ENCODE data around the gene FIG4. TPM values are rescaled to one million over a fixed set of nuclear protein-coding genes. Genes with fewer than 3 reads are reported as not detected.

Gene FIG4
- polyA plus RNA-seq, 1 donor from 2014 or later, result 35.4 TPM

- H3F3A ChIP-seq (ENCODE audit: insufficient read depth, low read length, poor library complexity, severe bottlenecking), result no peaks in the 10 kb centered on the region
- H3K4me3 ChIP-seq (ENCODE audit: low read length), result no peak overlapping the region
- no peaks in the 10 kb centered on the region for H3K9me2 ChIP-seq (ENCODE audit: insufficient read depth, low read length)
- H3K4me2 ChIP-seq (ENCODE audit: low read length), result no peak overlapping the region
- no peak overlapping the region for H2AFZ ChIP-seq (ENCODE audit: low read depth, low read length)
- H3K36me3 ChIP-seq (ENCODE audit: insufficient read depth, low read length), result no peaks in the 10 kb centered on the region
- H3K9ac ChIP-seq (ENCODE audit: low read length), result no peak overlapping the region
- no peaks in the 10 kb centered on the region for H4K20me1 ChIP-seq (ENCODE audit: insufficient read depth)
- H3K27me3 ChIP-seq (ENCODE audit: insufficient read depth, low read depth, low read length), result no peaks in the 10 kb centered on the region
- no peaks in the 10 kb centered on the region for H3K79me2 ChIP-seq (replicated peaks; ENCODE audit: insufficient read depth, low read length)
- H3K27ac ChIP-seq (ENCODE audit: low read length), result no peak overlapping the region
- TF ChIP-seq CTCF (IDR thresholded peaks at IDR 0.05; ENCODE audit: poor library complexity, severe bottlenecking), result no peak
- TF ChIP-seq POLR2AphosphoS5 (IDR thresholded peaks at IDR 0.05), result no peak
- no peak for TF ChIP-seq TAF1 (IDR thresholded peaks at IDR 0.05; ENCODE audit: low read depth)
- TF ChIP-seq EZH2 (IDR thresholded peaks at IDR 0.05; ENCODE audit: borderline replicate concordance, insufficient read depth, low read length, poor library complexity, severe bottlenecking), result no peak
- TF ChIP-seq RAD21 (conservative IDR thresholded peaks at IDR 0.05), result no peak
- TF ChIP-seq REST (IDR thresholded peaks at IDR 0.05; ENCODE audit: borderline replicate concordance), result no peak
- no peak for TF ChIP-seq MXI1 (conservative IDR thresholded peaks at IDR 0.05; ENCODE audit: poor library complexity, severe bottlenecking)
- TF ChIP-seq EP300 (conservative IDR thresholded peaks at IDR 0.05; ENCODE audit: poor library complexity, severe bottlenecking), result no peak
- no peak for TF ChIP-seq SMC3 (conservative IDR thresholded peaks at IDR 0.05; ENCODE audit: poor library complexity)
- no peaks in the 10 kb centered on the region for H3K9me3 ChIP-seq (ENCODE audit: low read length)
Observed at GRCh38 chr6:109714166-109714565, 23.1 kb downstream of the FIG4 start.

GRCh38 chr6:109714611-109715010 is 23.5 kb downstream of the FIG4 start:
- no peak overlapping the region for H3K4me2 ChIP-seq (ENCODE audit: low read length)
- no peaks in the 10 kb centered on the region for H3K36me3 ChIP-seq (ENCODE audit: insufficient read depth, low read length)
- H3K27ac ChIP-seq (ENCODE audit: low read length), result no peak overlapping the region
- no peaks in the 10 kb centered on the region for H4K20me1 ChIP-seq (ENCODE audit: insufficient read depth)
- no peak overlapping the region for H3K9ac ChIP-seq (ENCODE audit: low read length)
- H2AFZ ChIP-seq (ENCODE audit: low read depth, low read length), result no peak overlapping the region
- H3K4me3 ChIP-seq (ENCODE audit: low read length), result no peak overlapping the region
- H3F3A ChIP-seq (ENCODE audit: insufficient read depth, low read length, poor library complexity, severe bottlenecking), result no peaks in the 10 kb centered on the region
- no peaks in the 10 kb centered on the region for H3K27me3 ChIP-seq (ENCODE audit: insufficient read depth, low read depth, low read length)
- TF ChIP-seq SMC3 (conservative IDR thresholded peaks at IDR 0.05; ENCODE audit: poor library complexity) (no peak), EP300 (conservative IDR thresholded peaks at IDR 0.05; ENCODE audit: poor library complexity, severe bottlenecking) (no peak), MXI1 (conservative IDR thresholded peaks at IDR 0.05; ENCODE audit: poor library complexity, severe bottlenecking) (no peak), CTCF (IDR thresholded peaks at IDR 0.05; ENCODE audit: poor library complexity, severe bottlenecking) (no peak)
- no peaks in the 10 kb centered on the region for H3K9me2 ChIP-seq (ENCODE audit: insufficient read depth, low read length)
- H3K79me2 ChIP-seq (replicated peaks; ENCODE audit: insufficient read depth, low read length), result no peaks in the 10 kb centered on the region
- no peaks in the 10 kb centered on the region for H3K9me3 ChIP-seq (ENCODE audit: low read length)
